Mucosa of descending colon (tissue), 3 donors: ENCODE measurements around the gene RFX8. TPM values are rescaled to one million over a fixed set of nuclear protein-coding genes. Genes with fewer than 3 reads are reported as not detected.

Experiments
- ATAC-seq: fragments of 200-7000 bp; cut with Tn5 transposase; one replicate; pipeline ENCODE4 v1.9.1; 2020; ENCODE audit warnings: mild to moderate bottlenecking, moderate library complexity
- DNase-seq, 3 donors: peaks; one replicate each; pipeline ENCODE4 v3.0.0-alpha.2; 2020
- H3K36me3 ChIP-seq: fragments of 200-600 bp; one replicate; pipeline ENCODE4 v1.8.0; 2021; ENCODE audit warnings: low read depth, mild to moderate bottlenecking
- H3K4me1 ChIP-seq: fragments of 200-600 bp; one replicate; pipeline ENCODE4 v1.8.0; 2021; ENCODE audit warnings: low read depth, mild to moderate bottlenecking
- H3K4me3 ChIP-seq: fragments of 200-600 bp; one replicate; pipeline ENCODE4 v1.8.0; 2021; ENCODE audit warnings: mild to moderate bottlenecking
- H3K9me3 ChIP-seq: fragments of 200-600 bp; one replicate; pipeline ENCODE4 v1.8.0; 2021; ENCODE audit warnings: mild to moderate bottlenecking
- intact Hi-C, 2 donors: fragments of 100-400 bp; cut with DNase I in 1 of 2; cut with micrococcal nuclease in 1 of 2; formaldehyde crosslinking; loops; one replicate each; pipeline versions ENCODE4 v1.11.0 to v1.11.1; 2022; cut with DNase I, micrococcal nuclease
- long read RNA-seq, 2 donors: library from polyadenylated mRNA; unstranded; transcript quantifications; one replicate each; pipeline ENCODE4 v2.0.0, GENCODE V29; 2019 to 2021
- total RNA-seq, 3 donors: library from RNA; stranded (reverse); fragmentation: NEBNext Ultra II Directional in 2 of 3; extraction: Animal tissue kit (Norgen Biotek cat#: 25700) in 2 of 3; gene quantifications; one replicate each; pipeline versions ENCODE4 v1.2.1 to v1.2.4, GENCODE V29; 2021 to 2023
- TF ChIP-seq, protein P1 (sequence below): fragments of 200-600 bp; IDR thresholded peaks from one replicate; pipeline ENCODE4 v1.8.0; 2022; ENCODE audit warnings: antibody characterized with exemption, mild to moderate bottlenecking
- donor health status: DM: no; HTN: no; CAD: no; lungs with moderate emphysema.
- donor health status: DM: no; HTN: no; CAD: no.
- donor health status: DM: no; HTN: yes; CAD: no.

The RFX8 gene
- total RNA-seq: not detected
- long read RNA-seq, donor 1: 0 reads
- long read RNA-seq, donor 2: 0 reads

DNA sequence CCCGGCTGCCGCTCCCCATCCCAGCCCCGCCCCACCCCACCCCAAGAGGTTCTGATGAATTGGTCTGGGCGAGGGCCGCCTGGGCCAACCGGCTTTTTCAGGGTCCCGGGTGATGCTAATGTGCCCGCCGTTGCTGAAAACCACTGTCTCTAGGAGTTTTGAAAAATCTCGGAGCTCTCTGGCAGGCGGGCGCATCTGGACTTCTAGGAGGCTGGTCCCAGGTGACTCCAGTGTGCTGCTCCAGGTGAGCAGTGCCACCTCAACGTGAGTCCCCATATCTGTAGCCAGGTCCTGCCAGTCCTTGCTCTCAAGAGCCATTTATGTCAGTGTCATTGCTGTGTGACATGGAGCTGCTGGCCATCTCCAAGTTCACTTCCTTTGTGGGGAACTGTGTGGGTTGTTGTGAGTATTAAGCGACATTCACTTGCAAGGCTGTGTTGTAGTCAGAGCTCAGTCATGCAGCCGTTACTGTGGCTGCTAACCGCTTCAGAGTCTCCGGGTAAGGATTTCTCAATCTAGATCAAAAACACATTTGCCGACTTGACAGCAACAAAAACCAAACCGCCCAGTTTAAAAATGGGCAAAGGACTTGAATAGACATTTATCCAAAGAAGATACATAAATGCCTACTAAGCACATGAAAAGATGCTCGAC, at the start of gene RFX8:
Gene RFX8 (minus strand): TSS at position 382 of the 654 bp plus-strand sequence. CDS start 8,264 bp downstream, outside the sequence.
- intact Hi-C loops: no loop called here
- H3K9me3 ChIP-seq: no peaks in the 10 kb centered on the region
- no peak within 1 kb of the TSS for H3K4me3 ChIP-seq
- peak in 1 of 3 donors; percentile 4 for DNase-seq
- no peaks in the 10 kb centered on the region for H3K4me1 ChIP-seq
- H3K36me3 ChIP-seq: no peaks in the 10 kb centered on the region
- peak; percentile 60 for ATAC-seq
- TF ChIP-seq, protein P1, sequence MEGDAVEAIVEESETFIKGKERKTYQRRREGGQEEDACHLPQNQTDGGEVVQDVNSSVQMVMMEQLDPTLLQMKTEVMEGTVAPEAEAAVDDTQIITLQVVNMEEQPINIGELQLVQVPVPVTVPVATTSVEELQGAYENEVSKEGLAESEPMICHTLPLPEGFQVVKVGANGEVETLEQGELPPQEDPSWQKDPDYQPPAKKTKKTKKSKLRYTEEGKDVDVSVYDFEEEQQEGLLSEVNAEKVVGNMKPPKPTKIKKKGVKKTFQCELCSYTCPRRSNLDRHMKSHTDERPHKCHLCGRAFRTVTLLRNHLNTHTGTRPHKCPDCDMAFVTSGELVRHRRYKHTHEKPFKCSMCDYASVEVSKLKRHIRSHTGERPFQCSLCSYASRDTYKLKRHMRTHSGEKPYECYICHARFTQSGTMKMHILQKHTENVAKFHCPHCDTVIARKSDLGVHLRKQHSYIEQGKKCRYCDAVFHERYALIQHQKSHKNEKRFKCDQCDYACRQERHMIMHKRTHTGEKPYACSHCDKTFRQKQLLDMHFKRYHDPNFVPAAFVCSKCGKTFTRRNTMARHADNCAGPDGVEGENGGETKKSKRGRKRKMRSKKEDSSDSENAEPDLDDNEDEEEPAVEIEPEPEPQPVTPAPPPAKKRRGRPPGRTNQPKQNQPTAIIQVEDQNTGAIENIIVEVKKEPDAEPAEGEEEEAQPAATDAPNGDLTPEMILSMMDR: no peak

DNA sequence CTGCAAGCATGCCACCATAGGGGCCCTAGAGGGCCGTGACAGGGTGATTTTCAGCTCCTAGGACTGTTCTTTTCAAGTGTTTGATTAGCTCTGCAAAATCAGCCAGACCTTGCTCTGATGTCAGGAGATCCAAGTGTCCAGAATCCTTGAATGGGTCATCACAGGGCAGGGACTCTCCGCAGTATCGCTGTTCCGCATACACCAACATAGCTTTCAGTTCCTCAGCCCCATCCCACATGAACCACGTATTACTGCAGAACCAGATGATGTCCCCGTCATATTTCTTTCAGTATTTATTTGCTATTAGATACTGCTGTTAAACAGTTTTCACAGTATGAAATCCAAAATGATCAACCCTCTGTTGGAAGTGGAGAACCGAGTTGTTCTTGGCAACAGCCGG, 46.6 kb upstream of the RFX8 start:
- TF ChIP-seq, protein P1: no peak

DNA sequence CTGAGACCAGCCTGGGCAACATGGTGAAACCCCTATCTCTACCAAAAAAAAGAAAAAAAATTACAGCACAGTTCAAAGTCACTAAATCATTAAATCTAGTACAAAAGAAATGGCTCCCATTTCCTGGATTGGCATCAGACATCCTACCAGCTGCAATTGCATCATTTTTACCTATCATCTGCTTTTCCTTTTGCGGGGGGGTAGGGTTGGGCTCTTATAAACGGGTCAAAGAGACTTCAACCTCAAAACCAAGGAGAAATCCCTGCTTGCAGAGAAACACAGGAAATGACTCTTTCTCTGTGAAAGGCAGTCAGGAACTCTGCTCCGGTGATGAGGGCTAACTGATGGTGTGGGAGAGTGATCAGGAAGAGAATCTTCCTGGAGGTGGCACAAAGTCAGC, 45.3 kb upstream of the RFX8 start:
- intact Hi-C loops: no loop called here
- H3K36me3 ChIP-seq: no peaks in the 10 kb centered on the region
- H3K9me3 ChIP-seq: no peaks in the 10 kb centered on the region
- no peak for ATAC-seq
- TF ChIP-seq, protein P1: no peak
- H3K4me3 ChIP-seq: no peak overlapping the region
- no peak for DNase-seq
- H3K4me1 ChIP-seq: no peaks in the 10 kb centered on the region

More for the DNA sequence above, 46.6 kb upstream of the RFX8 start:
- Histone ChIP-seq H3K4me3 (no peak overlapping the region), H3K36me3 (no peaks in the 10 kb centered on the region), H3K9me3 (no peaks in the 10 kb centered on the region), H3K4me1 (no peaks in the 10 kb centered on the region)
- ATAC-seq (no peak), DNase-seq (no peak)
- intact Hi-C loops: no loop called here

DNA sequence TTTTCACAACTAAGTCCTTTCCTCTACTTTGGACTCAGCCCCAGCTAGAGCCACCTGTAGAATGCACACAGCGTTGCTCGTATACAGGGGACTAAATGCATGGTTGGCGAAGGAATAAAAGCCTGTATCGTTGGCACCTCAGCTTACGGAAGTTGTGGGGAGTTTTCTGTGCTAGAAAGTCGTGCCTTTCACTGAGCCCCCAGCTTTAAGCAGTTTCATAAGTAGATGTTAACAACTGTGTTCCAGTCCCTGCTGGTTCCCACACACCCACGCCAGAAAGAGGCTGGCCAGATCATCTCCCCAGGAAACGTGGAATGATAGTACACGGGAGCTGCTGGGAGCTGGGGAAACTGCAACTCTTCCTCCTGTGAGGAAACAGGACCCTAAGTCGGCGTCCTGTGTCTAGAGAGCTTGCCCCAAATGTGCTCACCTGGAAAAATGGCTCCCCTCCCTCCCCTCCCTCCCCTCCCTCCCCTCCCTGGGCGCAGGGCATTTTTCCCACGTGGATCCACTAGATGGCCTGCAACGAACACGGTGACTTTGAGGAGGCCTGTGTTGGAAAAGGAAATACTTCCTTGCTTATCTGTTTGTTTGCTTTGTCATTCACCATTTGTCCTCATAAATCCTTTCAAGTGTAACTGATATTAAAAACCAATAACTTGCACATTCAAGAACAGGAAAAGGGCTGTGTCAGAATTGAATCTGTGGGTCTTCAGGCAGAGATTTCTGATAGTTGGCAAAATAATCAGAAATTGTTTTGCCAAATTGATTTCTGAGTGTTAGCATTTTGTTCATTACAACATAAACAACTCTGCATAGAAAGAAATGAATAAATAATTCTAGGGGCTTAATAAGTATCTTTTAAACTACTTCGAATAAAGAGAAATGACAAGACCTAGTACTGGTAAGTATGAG, 43.9 kb upstream of the RFX8 start:
- DNase-seq: peak in 2 of 3 donors; percentile 55 to 66
- no peaks in the 10 kb centered on the region for H3K4me1 ChIP-seq
- intact Hi-C loops: no loop called here
- no peak overlapping the region for H3K4me3 ChIP-seq
- TF ChIP-seq, protein P1: no peak
- no peaks in the 10 kb centered on the region for H3K36me3 ChIP-seq
- H3K9me3 ChIP-seq: no peaks in the 10 kb centered on the region
- peak; percentile 80 for ATAC-seq

DNA sequence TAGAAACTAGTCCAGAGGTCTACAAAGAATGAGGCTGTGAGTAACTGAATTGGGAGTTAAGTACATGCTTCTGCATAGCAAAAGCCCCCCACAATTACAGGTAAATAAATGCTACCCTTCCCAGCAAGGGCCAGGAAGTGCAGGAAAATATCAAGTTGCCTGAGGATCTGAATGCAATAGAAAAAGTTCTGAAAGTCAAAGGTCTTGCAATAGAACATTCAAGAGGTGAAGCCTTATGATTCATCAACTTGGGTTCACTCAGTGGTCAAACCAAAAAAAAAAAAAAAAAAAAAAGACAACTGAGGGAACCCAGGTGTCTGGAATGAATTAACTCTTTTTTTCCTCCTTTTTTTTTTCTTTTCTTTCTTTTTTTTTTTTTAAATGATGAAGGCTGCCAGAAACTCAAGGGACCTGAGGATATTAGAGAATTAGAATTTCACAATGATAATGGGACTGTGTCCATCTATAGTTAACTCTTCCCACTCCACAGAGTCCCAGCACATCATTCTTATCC, 42.9 kb upstream of the RFX8 start:
- no peaks in the 10 kb centered on the region for H3K4me1 ChIP-seq
- ATAC-seq (no peak), DNase-seq (no peak)
- no peaks in the 10 kb centered on the region for H3K36me3 ChIP-seq
- no peaks in the 10 kb centered on the region for H3K9me3 ChIP-seq
- no peak overlapping the region for H3K4me3 ChIP-seq
- intact Hi-C loops: no loop called here
- TF ChIP-seq, protein P1: no peak
